ENCODE data around the gene CNDP1. TPM values are rescaled to one million over a fixed set of nuclear protein-coding genes. Genes with fewer than 3 reads are reported as not detected.

The CNDP1 gene
- polyA plus RNA-seq, 4 donors: 0.13 to 11.9 (median 6.5) TPM

DNA sequence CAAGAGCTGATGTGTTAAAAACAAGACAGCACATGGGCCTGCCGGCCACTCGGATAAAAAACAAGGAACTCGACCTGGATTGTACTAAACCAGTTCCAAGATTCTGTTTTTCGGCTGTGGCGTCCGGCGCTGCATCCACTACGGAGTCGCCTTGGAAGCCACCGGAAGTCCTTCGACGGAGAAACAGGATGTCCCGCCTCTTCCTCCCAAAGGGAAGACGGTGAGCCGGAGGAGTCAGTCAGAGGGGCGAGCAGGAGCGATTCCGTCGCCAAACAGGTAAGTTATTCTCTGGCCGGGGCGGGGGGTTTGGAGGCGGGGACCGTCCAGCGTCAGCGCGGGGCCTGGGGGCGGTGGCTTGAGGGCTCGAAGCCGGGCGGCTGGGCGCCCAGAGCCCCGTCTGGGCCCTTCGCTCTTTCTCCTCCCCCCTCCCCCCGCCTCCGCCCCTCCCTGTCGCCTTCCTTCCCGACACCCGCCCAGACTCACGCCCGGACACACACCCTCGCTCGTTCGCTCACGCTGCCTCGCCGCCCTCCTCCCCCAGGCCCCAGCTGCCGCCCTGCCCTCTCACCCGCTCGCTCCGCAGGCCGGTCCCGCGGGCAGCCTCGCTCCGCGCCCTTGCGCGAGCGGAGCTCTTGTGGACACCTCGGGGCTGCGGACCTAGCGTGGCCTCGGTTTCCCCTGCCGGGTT, 63.5 kb downstream of the CNDP1 start, which contains the start of gene ZNF407:
ZNF407 (plus strand) TSS at position 209 of the 688 bp plus-strand sequence. CDS start 33,150 bp downstream, outside the sequence.
- 0 to 1% (median 0%) methylated on average over 26 to 64 of the region's 64 CpGs for WGBS, 3 donors
- Histone ChIP-seq H3K4me1 (ENCODE audit: control insufficient read depth in 3 of 3, insufficient read depth in 2 of 3, low read depth in 1 of 3, low read length in 2 of 3) (peaks cover 0 to 21% (median 13%) of the 10 kb centered on the region in 3 donors), H3K4me3 (ENCODE audit: low read depth in 1 of 3, low read length in 3 of 3) (peak within 1 kb of the TSS; percentile 68 to 95 (median 84)), H3K27me3 (ENCODE audit: control insufficient read depth in 3 of 3, insufficient read depth in 3 of 3, low read length in 3 of 3) (no peaks in the 10 kb centered on the region), H3K36me3 (ENCODE audit: control insufficient read depth in 3 of 3, insufficient read depth in 2 of 3, low read depth in 1 of 3, low read length in 3 of 3) (peaks cover 0 to 4% (median 3%) of the 10 kb centered on the region in 3 donors), H3K27ac (ENCODE audit: low read depth in 1 of 3, low read length in 2 of 3) (peak within 1 kb of the TSS; percentile 87 to 98 (median 92)), H3K9me3 (ENCODE audit: control insufficient read depth in 2 of 2, insufficient read depth in 1 of 2, low read depth in 1 of 2, low read length in 1 of 2) (no peaks in the 10 kb centered on the region)
- DNase-seq (peak; percentile 94 to 97), FAIRE-seq (no peak)

DNA sequence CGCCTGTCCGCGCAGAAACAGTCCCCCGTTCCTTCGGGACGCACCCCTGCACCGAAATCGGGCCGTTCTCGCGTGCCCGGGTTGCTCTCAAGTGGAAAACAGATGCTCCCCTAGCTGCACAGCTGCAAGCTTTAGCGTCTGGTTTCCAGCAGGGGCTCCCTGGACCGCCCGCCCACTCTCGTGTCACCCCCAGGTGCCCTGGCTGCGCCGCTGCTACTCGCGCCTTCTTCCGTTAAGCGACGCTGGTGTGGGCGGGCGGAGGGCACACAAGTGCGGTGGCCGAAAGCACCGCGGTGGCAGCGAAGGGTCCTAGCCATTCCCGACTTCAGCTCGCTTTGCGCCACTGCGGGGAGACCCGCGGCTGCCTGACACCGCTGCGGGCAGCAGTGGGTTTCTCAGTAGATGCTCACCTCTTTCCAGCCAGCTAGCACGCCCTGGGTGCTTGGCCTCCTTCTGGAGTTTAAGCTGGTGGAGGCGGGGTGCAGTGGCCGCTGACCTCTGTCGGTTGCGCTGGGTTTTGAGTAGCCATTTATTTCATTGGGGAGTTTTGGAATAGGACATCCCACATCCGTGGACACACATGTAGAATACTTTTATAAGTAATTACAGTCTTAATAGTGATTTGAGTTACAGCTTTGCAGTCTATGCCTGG, 64.2 kb downstream of the CNDP1 start:
- peak; percentile 50 to 82 for DNase-seq
- H3K27me3 ChIP-seq (ENCODE audit: control insufficient read depth in 3 of 3, insufficient read depth in 3 of 3, low read length in 3 of 3): no peaks in the 10 kb centered on the region
- peak overlapping the region; percentile 68 to 95 (median 84) for H3K4me3 ChIP-seq (ENCODE audit: low read depth in 1 of 3, low read length in 3 of 3)
- H3K36me3 ChIP-seq (ENCODE audit: control insufficient read depth in 3 of 3, insufficient read depth in 2 of 3, low read depth in 1 of 3, low read length in 3 of 3): peaks cover 0 to 4% (median 0%) of the 10 kb centered on the region in 3 donors
- FAIRE-seq: no peak
- WGBS, 3 donors: 0% methylated on average over 37 to 44 of the region's 44 CpGs
- no peaks in the 10 kb centered on the region for H3K9me3 ChIP-seq (ENCODE audit: control insufficient read depth in 2 of 2, insufficient read depth in 1 of 2, low read depth in 1 of 2, low read length in 1 of 2)
- peaks cover 0 to 21% (median 13%) of the 10 kb centered on the region in 3 donors for H3K4me1 ChIP-seq (ENCODE audit: control insufficient read depth in 3 of 3, insufficient read depth in 2 of 3, low read depth in 1 of 3, low read length in 2 of 3)
- peak overlapping the region; percentile 87 to 98 (median 92) for H3K27ac ChIP-seq (ENCODE audit: low read depth in 1 of 3, low read length in 2 of 3)

DNA sequence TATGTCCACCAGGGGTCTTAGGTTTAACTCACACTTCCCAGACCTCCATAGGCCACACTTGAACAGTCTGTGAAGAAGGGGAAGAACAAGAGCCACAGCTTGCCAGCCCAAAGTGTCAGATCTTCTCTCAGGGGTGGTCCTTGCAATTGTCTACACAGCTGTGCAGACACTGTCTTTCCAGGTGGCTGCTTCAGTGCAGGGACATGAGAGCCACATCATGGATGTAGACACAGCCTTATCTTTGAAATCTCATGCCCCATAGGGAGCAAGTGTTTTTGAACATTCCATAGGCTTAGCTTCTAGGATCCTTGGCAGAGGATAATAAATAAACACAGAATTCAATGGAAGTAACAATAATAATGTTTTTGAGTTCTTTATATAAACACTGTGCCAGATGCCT, 70.1 kb downstream of the CNDP1 start:
- Histone ChIP-seq H3K27me3 (ENCODE audit: control insufficient read depth in 3 of 3, insufficient read depth in 3 of 3, low read length in 3 of 3) (no peaks in the 10 kb centered on the region), H3K27ac (ENCODE audit: low read depth in 1 of 3, low read length in 2 of 3) (no peak overlapping the region), H3K4me3 (ENCODE audit: low read depth in 1 of 3, low read length in 3 of 3) (no peak overlapping the region), H3K36me3 (ENCODE audit: control insufficient read depth in 3 of 3, insufficient read depth in 2 of 3, low read depth in 1 of 3, low read length in 3 of 3) (no peaks in the 10 kb centered on the region), H3K4me1 (ENCODE audit: control insufficient read depth in 3 of 3, insufficient read depth in 2 of 3, low read depth in 1 of 3, low read length in 2 of 3) (peaks cover 0 to under 1% (median 0%) of the 10 kb centered on the region in 3 donors), H3K9me3 (ENCODE audit: control insufficient read depth in 2 of 2, insufficient read depth in 1 of 2, low read depth in 1 of 2, low read length in 1 of 2) (no peaks in the 10 kb centered on the region)
- FAIRE-seq: no peak
- DNase-seq: no peak

DNA sequence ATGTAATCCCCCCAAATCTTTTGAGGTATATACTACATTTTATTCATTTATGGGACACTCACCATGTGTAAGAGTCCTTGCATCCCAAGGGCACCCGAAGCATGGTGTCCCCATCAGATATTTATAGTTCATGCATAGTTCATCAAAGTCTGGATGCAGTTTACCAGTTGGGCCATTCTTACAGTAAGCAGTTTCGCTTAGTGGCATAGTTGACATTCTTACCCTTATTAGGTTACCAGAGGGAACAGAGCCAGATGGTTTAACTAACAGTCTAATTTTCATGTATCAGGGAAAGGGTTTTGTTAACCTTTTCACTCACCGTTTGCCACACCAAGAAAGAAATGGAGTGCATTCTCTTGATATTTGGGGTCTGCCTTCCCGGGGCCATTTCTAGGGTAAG, 70.5 kb downstream of the CNDP1 start:
- Histone ChIP-seq H3K36me3 (ENCODE audit: control insufficient read depth in 3 of 3, insufficient read depth in 2 of 3, low read depth in 1 of 3, low read length in 3 of 3) (no peaks in the 10 kb centered on the region), H3K4me3 (ENCODE audit: low read depth in 1 of 3, low read length in 3 of 3) (no peak overlapping the region), H3K4me1 (ENCODE audit: control insufficient read depth in 3 of 3, insufficient read depth in 2 of 3, low read depth in 1 of 3, low read length in 2 of 3) (no peaks in the 10 kb centered on the region), H3K9me3 (ENCODE audit: control insufficient read depth in 2 of 2, insufficient read depth in 1 of 2, low read depth in 1 of 2, low read length in 1 of 2) (no peaks in the 10 kb centered on the region), H3K27ac (ENCODE audit: low read depth in 1 of 3, low read length in 2 of 3) (no peak overlapping the region), H3K27me3 (ENCODE audit: control insufficient read depth in 3 of 3, insufficient read depth in 3 of 3, low read length in 3 of 3) (no peaks in the 10 kb centered on the region)
- 78 to 90% (median 86%) methylated on average over 4 of the region's 4 CpGs for WGBS, 3 donors
- no peak for DNase-seq
- no peak for FAIRE-seq

DNA sequence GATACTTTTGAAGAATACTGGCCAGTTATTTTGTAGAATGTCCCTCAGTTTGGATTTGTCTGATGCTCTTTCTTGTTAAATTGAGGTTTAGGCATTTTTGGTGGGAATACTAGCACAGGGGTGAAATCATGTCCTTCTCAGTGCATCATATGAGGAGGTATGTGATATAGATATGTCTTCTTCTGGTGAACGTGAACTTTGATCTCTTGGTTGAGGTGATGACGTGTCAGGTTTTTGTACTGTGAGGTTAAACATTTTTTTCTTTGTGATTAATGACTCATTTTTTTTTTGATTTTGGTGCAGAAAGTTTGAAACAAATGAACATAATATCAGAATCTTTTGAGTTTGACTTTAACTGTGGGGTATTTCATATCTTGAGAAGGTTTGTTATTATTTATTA, 74.4 kb downstream of the CNDP1 start:
- DNase-seq: peak; percentile 19 to 68
- Histone ChIP-seq H3K4me3 (ENCODE audit: low read depth in 1 of 3, low read length in 3 of 3) (no peak overlapping the region), H3K9me3 (ENCODE audit: control insufficient read depth in 2 of 2, insufficient read depth in 1 of 2, low read depth in 1 of 2, low read length in 1 of 2) (no peaks in the 10 kb centered on the region), H3K27ac (ENCODE audit: low read depth in 1 of 3, low read length in 2 of 3) (no peak overlapping the region), H3K36me3 (ENCODE audit: control insufficient read depth in 3 of 3, insufficient read depth in 2 of 3, low read depth in 1 of 3, low read length in 3 of 3) (no peaks in the 10 kb centered on the region), H3K27me3 (ENCODE audit: control insufficient read depth in 3 of 3, insufficient read depth in 3 of 3, low read length in 3 of 3) (no peaks in the 10 kb centered on the region), H3K4me1 (ENCODE audit: control insufficient read depth in 3 of 3, insufficient read depth in 2 of 3, low read depth in 1 of 3, low read length in 2 of 3) (no peaks in the 10 kb centered on the region)
- 10 to 71% (median 48%) methylated on average over 2 of the region's 2 CpGs for WGBS, 3 donors
- no peak for FAIRE-seq

DNA sequence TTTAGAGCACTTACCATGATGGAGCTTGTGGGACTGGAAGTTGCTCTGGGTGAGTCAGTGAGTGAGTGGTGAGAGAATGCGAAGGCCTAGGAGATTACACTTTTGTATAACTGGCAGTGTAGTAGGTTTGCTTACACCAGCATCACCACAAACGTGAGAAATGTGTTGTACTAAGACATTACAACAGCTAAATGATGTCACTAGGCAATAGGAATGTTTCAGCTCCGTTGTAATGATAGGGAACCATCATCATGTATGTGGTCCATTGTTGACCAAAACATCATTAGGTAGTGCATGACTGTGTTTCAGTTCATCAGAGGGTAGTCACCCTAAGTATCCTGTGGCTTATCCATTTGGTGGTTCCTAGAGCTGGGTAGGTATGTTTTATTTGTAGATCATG, 75.2 kb downstream of the CNDP1 start:
- Histone ChIP-seq H3K27ac (ENCODE audit: low read depth in 1 of 3, low read length in 2 of 3) (no peak overlapping the region), H3K27me3 (ENCODE audit: control insufficient read depth in 3 of 3, insufficient read depth in 3 of 3, low read length in 3 of 3) (no peaks in the 10 kb centered on the region), H3K36me3 (ENCODE audit: control insufficient read depth in 3 of 3, insufficient read depth in 2 of 3, low read depth in 1 of 3, low read length in 3 of 3) (no peaks in the 10 kb centered on the region), H3K4me1 (ENCODE audit: control insufficient read depth in 3 of 3, insufficient read depth in 2 of 3, low read depth in 1 of 3, low read length in 2 of 3) (no peaks in the 10 kb centered on the region), H3K9me3 (ENCODE audit: control insufficient read depth in 2 of 2, insufficient read depth in 1 of 2, low read depth in 1 of 2, low read length in 1 of 2) (no peaks in the 10 kb centered on the region), H3K4me3 (ENCODE audit: low read depth in 1 of 3, low read length in 3 of 3) (no peak overlapping the region)
- DNase-seq (no peak), FAIRE-seq (no peak)
- 81 to 86% (median 85%) methylated on average over 3 of the region's 3 CpGs for WGBS, 3 donors

DNA sequence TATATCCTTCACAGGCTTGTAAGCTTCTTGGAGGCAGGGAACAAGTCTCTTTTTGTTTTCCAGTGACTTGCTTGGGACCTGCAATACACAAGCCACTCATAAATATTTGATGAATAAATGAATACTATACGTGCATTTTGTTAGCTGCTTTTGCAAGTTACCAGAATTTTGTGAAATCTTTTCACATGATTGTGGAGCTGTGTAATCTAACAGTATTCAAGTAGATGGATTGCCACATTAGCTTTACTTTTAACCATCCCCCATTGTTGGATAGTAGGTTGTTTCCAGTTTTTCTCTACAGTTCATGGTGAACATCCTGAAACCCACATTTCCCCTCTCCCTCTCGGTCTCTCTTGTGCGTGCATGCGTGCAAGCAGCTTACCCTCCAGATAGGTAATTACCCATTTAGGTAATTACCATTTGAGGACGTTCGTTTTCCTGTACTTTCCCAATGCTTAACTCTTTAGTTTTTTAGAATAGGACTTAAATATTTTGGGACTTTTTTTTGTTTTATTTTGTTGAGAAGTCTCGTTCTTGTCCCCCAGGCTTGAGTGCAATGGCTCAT, 75.8 kb downstream of the CNDP1 start:
- FAIRE-seq (no peak), DNase-seq (no peak)
- Histone ChIP-seq H3K27me3 (ENCODE audit: control insufficient read depth in 3 of 3, insufficient read depth in 3 of 3, low read length in 3 of 3) (no peaks in the 10 kb centered on the region), H3K36me3 (ENCODE audit: control insufficient read depth in 3 of 3, insufficient read depth in 2 of 3, low read depth in 1 of 3, low read length in 3 of 3) (no peaks in the 10 kb centered on the region), H3K27ac (ENCODE audit: low read depth in 1 of 3, low read length in 2 of 3) (no peak overlapping the region), H3K4me1 (ENCODE audit: control insufficient read depth in 3 of 3, insufficient read depth in 2 of 3, low read depth in 1 of 3, low read length in 2 of 3) (no peaks in the 10 kb centered on the region), H3K9me3 (ENCODE audit: control insufficient read depth in 2 of 2, insufficient read depth in 1 of 2, low read depth in 1 of 2, low read length in 1 of 2) (peaks cover 0 to 4% of the 10 kb centered on the region in 2 donors), H3K4me3 (ENCODE audit: low read depth in 1 of 3, low read length in 3 of 3) (no peak overlapping the region)
- 88 to 96% (median 89%) methylated on average over 7 of the region's 7 CpGs for WGBS, 3 donors

DNA sequence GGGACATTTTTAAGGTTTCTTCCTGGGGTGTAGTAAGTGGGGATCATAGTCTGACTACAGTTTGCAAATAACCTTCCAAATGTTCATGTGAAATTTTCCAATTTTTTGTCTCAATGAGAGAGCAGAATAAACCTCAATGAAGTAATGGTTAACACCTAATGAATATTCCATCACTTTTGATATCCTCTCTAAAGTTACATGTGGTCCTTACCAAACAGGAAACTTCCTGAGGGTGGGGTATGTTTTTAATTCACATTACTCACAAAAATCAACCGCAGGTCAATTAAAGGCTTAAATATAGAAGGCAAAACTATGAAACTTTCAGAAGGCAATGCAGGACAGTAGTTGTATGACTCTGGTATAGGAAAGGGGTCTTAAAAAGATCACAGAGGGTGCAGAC, 76.6 kb downstream of the CNDP1 start:
- Histone ChIP-seq H3K4me1 (ENCODE audit: control insufficient read depth in 3 of 3, insufficient read depth in 2 of 3, low read depth in 1 of 3, low read length in 2 of 3) (no peaks in the 10 kb centered on the region), H3K27me3 (ENCODE audit: control insufficient read depth in 3 of 3, insufficient read depth in 3 of 3, low read length in 3 of 3) (no peaks in the 10 kb centered on the region), H3K4me3 (ENCODE audit: low read depth in 1 of 3, low read length in 3 of 3) (no peak overlapping the region), H3K36me3 (ENCODE audit: control insufficient read depth in 3 of 3, insufficient read depth in 2 of 3, low read depth in 1 of 3, low read length in 3 of 3) (no peaks in the 10 kb centered on the region), H3K27ac (ENCODE audit: low read depth in 1 of 3, low read length in 2 of 3) (no peak overlapping the region), H3K9me3 (ENCODE audit: control insufficient read depth in 2 of 2, insufficient read depth in 1 of 2, low read depth in 1 of 2, low read length in 1 of 2) (peaks cover 0 to 4% of the 10 kb centered on the region in 2 donors)
- DNase-seq (no peak), FAIRE-seq (no peak)
- 67 to 89% (median 81%) methylated on average over 1 of the region's 1 CpG for WGBS, 3 donors

Measured in small intestine (tissue), 7 donors.